ENCODE measurements around the gene C8A.

C8A gene

DNA sequence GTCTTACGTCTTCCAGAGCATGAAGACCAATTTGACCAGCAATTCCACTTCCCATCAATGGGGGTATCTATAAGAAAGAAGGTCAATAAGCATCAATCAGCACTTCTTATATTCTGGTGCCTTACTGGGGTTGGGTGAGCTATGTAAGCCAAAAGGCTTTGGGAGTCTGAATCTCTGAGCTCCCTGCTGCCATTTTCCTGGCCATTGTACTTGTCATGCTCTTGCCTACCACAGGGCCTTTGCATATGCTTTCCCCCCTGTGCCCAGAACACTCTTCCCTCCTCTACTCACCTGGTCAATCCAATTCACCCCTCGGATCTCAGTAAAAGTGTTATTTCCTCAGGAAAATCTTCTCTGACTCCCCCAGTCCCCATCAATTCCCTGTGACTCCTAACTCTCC, 74.9 kb downstream of the C8A start:
- no peak for ATAC-seq

DNA sequence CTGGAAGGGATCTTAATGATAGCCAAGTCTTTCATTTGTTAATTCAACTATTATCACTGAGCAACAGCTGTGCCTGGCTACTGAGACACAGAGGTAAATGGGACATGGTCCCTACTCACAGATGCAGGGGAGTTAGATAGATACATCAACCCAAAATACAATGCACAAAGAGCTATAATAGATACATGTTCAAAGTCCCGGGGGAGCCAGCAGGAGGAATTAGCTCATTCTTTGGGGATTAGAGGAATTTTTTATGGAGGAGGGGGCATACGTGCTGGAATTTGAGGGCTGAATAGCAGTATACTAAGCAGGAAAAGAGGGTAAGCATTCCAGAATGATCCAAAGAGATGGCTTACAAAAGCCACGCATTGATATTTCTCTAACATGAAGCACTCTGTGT, 76.6 kb downstream of the C8A start:
- no peak for ATAC-seq

DNA sequence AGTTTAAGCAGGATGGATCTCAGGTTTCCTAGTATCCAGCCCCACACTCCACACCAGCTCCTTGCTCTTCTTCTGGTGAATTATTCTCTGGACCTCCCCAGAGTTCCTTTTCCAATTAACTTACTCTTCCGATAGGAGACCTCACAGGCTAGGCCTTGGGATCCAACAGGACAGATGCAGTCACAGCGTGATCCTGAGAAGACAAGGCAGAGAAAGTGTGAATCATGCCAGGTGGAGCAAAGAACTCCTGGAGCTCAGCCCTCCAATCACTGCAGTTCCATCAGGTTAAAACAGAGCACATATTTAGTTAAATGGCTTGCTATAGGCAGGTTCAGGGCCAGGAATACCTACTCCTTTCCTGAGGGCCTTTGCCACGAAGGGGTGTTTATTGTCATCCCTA, 77.1 kb downstream of the C8A start:
- ATAC-seq, result no peak

DNA sequence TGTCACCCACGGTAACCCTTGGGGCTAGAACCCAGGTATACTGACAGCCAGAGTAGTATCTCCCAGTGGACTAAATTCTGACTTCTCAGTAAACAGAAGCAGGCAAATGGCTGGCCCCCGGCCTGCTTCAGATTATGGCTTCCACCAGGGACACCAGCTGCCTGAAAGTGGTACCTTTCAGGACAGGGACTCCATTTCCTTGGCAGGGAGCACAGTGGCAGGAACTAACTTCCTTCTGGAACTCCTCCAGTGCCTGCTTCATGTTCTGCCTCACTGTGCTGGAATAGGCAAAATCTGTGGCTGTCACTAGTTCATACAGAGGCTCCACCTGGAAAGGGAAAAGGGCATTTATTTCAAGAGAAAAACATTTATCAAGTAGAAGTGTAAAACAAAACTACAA, 78.6 kb downstream of the C8A start:
- ATAC-seq, result no peak

DNA sequence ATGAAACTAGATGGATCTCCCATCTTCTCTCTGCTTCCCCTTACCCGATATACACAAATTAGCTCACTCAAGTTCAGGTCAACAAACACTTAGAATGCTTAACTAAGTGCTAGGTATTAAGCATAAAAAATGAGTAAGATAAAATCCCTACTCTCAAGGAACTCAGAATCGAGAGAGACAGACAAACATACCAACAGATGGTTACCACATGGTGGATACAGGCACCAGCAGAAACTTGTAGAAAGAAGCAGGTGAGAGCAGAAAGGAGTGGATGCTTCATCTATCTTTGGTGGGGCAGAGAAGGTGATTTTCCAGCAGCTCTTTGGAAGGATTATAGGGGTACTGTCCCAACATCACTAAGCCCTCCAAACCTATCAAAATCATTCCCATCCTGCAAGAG, 79.0 kb downstream of the C8A start:
- no peak for ATAC-seq

DNA sequence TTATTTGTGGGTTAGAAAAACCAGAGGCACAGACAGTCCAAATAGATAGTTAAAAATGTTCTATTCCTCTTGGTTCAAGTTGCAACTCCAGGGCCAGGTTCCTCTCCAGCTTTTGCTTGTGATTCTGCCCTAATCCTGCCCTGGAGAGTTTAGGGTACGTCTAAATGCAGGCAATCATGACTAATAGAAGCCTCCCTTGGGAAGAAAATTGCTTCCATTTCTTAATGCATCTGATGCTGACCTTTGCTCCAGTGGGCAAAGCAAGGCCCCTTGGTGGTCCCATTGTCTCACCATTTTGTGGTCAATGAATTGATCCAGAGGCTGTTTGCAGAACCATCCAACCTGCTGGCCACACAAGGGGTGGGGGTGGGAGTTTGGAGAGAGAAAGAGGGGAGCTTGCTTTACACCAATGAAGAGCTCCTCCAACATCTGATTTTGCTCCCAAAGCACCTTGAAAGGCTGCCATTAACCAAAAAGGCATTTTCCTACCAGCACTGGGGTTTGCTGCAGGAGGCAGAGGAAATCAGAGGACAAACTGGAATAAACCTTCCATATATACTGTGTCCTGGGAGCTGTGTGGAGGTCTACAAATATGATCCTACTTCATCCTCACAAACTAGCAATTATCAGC, 79.9 kb downstream of the C8A start:
- ATAC-seq, result no peak

DNA sequence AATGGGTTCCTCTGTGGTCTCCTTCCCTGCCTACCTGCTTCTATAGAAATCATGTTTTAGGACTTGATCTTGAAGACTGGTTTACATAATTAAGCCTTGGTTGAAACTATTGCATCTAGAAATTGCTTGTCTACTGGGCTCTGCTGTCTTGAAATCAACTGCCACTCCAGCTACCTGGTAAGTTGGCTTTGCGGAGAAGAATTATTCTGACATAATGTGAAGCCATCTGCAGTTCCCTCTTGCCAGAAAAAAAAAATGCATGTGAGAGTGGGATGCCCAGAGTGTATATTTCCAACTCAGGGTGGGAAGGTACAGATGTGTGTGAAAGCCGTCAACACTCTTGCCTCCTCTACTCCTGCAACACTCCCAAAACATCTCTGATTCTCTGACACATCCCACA, 84.0 kb downstream of the C8A start:
- ATAC-seq, result no peak

DNA sequence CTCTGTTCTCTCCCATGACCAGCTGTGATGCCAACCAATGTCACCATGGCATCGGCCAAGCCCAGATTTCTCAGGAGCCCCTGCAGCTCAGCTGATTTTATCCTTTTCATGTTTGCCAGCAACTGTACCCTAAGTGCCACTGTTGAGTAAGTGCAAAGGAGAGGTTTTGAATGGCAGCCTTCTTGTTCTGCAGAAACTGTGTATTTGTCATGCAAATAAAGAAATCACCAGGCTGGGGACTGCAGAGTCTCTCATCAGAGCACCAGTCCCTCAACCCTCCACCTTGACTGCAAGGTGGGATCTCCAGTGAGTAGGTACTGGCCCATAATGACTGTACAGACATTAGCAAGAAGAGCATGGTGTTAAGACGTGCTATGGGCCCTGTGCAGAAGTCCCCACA, 84.6 kb downstream of the C8A start:
- ATAC-seq, result no peak

DNA sequence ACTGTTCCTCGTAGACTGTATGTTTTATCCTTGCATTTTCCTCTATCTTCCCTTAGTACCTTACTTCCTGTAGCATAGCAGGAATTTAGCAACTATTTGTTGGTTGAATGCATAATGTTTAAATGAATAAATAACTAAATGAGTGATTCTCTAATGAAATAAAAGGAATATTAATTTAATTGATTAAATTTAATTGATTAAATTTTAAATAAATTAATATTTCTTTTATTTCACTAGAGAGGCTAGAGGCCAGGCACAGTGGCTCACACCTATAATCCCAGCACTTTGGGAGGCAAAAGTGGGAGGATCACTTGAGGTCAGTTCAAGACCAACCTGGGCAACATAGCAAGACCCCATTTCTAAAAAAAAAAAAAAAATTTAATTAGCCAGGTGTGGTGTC, 85.4 kb downstream of the C8A start:
- no peak for ATAC-seq

DNA sequence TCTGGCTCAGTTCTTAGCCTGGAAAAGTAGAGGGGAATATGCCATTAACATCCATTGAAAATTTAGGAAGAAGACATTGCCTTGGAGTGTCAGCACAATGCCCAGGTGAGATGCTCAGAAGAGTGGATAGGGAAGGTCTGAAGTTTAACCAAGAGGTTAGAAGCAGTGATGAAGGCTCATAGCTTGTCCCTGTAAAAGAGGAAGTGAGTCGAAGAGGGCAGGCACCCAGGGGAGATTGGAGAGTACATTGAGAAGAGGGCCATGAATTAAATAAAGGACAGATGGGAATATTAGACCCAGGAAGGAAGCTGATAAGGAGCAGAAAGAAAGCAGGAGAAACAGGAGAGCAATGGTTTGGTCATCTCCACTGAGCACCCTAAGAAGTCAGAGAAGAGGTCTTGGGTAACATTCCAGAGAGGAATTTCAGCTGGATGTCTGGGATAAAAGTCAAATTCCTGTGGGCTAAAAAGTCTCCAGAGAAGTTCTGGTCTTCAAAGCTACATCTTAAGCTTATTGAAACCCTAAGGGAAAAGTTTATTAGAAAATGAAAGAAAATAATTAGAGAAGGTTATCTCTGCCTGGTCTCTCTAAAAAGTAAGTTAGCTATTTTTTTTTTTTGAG, 93.9 kb downstream of the C8A start:
- ATAC-seq, result no peak

DNA sequence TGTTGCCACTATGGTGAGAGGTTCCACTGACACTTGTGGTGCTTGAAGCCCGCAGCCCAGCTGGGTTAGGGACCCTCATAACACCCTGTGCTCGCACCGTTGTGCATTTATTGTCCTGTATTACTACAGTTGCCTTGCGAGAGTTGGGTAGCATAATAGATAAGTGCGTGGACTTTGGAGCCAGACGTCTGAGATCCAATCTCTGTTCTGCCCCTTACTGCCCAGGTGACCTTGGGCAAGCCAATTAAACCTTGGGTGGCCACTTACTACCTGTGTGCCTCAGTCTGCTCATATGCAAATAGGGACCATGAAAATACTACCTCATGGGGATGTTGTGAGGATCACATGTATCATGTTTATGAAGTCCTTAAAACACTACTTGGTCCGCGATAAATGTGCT, 97.9 kb downstream of the C8A start:
- no peak for ATAC-seq

DNA sequence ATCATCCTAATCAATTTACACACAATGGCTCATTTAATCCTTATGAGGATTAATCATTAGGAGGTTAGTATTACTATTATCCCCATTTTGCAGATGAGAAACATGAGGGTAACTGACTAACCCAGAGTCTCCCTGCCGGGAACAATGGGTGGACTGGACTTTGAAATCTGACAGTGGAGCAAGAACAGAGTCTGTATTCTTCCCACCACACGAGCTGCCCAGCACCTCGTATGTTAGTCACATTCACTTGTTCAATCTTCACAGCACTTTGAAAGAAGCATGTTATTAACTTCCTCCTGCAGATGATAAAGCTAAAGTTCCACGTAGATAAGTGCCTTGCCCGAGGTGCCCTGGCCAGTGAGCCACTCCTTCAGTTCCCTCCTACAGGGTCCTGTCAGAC, 98.8 kb downstream of the C8A start:
- no peak for ATAC-seq

DNA sequence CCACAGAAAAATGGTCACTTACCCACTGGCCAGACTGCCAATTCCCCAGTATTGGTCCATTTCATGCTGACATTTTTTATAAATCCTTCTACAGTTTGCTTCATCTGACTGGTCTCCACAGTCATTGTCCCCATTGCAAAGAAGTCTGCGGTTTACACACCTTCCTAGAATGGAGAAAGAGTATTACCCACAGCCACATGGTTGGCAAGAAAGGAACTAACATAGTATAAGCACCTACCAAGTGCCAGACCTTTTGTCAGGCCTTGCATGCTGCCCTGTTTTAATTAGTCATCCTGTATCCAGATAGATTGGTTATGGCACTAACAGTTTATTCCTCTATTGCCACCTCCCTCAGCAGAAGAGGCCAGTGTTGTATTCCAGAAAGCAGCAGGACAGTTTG, 100.1 kb downstream of the C8A start:
- no peak for ATAC-seq

DNA sequence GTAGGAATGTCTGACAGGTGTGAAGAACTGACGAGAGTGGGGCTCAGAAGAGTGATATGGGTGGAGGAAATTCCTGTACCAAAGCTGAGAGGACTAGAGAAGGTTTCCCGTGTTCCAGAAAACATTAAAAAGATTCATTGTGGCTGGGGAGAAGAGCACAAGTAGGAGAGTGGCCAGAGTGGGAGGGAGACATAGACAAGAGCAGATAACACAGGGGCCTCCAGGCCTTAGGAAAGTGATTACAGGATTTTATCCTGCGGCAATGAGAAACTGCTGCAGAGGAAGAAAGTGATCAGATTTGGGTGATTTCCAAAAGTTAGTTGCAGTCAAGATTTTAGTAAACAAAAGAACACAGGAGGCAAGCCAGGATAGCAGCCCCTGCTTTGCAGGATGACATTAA, 103.3 kb downstream of the C8A start:
- no peak for ATAC-seq

DNA sequence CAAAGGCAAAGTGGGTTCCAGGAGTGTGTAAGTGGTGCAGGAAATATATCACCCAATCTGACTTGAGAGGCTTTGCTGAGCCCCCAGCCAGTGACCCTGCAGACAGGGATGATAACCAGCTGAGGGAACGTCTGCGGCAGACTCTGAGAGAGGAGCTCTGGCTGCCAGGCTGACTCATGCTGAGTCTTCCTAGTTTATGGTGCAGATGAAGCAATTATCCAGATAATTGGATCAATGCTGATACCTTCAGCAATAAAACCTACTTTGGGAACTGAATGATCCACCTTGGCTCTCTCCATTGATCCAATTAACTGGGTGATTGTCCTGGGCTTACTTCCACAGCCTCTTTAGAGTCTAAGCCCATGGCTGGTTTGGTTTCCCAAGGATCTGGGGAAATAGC, 103.9 kb downstream of the C8A start:
- no peak for ATAC-seq

DNA sequence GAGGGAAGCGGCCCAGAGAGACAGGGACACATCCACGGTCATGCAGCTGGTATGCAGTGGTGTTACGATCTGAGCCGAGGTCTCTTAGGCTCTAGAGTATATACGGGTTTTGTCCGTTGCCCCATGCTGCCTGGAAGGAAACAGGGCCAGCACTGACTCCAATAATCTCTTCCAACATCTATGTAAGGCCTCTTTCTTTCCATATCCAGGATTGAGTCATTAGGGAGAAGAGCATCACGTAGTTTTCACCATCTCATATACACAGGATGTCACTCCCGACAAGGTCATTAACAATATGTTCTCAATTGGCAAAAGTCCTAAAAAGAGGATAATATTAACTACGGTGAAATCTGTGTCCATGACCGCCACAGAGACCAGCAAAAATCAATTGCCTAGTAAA, 106.8 kb downstream of the C8A start:
- ATAC-seq, result no peak

DNA sequence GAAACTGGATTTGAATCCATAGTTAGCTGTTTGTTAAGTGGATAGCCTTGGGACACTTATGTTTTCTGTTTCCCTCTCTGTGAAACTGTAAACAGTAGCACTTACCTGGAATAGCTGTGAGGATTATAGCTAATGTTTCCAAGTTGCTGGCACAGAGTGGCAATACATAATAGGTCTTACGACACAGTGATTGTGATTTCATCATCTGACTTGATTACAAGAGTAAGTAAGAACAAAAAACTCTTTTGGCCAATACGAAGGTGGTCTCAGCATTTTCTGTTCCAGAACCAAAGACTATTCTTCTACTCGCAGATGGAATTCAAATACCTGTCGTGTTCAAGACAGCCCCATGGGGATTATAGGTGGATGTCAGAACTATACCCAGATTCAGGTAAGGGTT, 109.1 kb downstream of the C8A start:
- ATAC-seq, result no peak

DNA sequence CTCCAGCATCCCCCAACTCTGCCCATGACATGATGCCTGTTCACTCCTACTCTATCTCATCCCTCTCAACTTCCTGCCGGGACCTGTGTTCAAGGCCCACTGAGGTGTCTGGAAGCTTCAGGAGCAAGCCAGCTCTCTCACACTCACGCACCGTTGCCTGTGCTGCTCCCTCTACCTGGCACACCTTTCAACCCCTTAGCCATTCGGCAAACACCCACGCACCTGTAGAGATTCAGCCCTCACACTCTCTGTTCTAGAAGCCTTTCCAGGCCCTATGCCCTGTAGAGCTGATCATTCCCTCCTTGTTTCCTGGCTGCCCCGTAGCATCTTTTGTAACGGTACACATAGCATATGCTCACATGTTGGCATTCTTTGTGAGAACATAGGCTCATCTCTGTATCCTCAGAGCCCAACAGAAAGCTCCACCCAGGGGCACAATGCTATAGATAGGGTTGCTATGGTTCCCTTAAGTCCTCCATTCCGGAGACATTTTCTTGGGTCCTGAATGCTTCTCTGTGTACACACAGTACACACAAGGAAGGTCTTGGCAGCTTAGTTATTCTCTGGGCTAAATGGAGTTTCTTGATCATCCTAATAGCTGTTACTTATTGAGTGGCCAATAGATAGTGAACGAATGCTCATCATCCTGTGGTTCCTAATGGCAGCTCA, 109.9 kb downstream of the C8A start:
- ATAC-seq, result no peak

DNA sequence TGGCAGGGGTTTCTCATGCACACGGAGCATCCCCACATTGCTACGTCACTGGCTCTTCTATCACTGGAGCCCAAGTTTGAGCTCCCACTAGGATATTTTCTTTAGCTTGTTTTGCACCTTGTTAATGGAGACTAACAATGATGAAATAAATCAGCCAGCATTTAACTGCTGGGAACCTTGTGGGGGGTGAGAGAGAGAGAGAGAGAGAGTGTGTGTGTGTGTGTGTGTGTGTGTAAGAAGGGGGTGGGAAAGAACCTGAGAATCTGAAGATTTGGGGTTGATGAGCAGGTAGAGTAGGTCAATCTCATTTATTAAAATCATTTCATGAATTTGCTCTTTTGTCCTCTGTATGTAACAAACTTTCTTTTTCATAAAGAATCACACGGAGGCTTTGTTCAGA, 110.6 kb downstream of the C8A start:
- no peak for ATAC-seq

DNA sequence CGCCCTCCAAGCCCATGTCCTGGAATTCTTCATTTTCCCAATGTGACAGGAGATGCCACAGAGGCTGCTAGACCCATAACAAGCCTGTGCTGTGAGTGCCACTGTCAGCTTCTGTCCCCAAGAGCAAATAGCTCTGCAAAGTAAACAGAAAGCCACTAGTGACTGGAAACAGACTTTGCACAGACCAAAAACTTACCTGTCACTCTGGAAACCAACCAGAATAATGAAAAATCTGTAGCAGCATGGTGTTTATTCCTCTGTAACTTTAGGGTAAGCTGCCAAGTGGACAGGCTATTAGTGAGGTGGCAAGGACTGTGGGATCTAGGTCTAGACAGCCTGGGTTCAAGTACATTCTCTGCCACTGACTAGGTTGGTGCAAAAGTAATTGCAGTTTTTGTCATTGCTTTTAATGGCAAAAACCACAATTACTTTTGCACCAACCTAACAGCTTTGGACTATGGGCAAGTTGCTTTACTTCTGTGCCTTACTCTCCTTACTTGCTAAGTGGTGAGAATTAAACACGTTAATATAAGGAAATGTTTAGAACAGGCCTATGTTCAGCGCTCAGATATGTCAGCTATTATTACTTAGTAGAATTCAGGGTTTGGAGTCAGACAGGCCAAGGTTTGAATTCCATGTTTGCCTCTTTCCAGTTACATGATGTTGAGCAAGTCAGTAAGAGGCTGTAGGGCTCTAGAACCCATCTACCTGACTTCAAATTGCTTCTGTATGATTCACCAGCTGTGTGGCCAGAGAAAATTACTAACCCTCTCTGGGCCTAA, 111.5 kb downstream of the C8A start, which contains the start of gene C8B:
TSS of gene C8B (minus strand) at position 100 of the 782 bp plus-strand sequence. CDS start at position 33, 67 bp downstream.
- ATAC-seq, result no peak

DNA sequence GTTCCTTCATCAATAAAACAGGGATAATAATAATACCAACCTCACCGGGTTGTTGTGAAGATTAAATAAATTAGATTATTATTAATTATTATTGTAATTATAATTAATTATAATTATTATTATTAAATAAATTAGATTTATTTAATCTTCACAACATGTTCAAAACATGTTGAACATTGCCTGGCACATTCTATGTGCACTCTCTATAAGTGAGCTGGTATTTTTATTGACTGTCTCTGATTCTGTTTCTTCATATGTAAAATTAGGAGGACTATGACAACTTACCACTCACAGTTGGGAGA, 112.1 kb downstream of the C8A start:
- ATAC-seq, result no peak

DNA sequence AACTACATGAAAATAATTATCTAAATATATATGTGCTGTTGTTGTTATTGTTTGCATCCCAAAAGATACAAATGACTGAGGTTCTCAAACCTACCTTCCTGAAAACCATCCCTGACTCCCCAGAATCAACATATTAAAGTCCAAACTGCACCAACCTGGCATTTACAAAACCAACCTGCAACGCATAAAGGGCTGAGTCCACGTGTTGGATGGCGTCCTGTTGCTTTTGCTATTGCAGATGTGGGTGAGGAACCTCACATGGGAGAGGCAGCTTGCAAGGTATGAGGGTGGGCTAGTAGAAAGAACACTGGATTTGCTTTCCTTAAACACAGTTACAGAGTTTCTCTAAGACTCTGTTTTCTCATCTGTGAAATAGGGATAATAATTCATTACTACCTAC, 112.8 kb downstream of the C8A start:
- ATAC-seq, result no peak
